ENCODE measurements around the gene NPBWR2.
"Not testable (repeated sequence)": the region's sequence is repeated elsewhere in the genome, so short reads cannot be mapped to it uniquely, and the experiment has no call there.

Gene NPBWR2

GRCh38 chr20:64121586-64121985, 14.2 kb upstream of the NPBWR2 start:
- peaks cover 8% of the 10 kb centered on the region for H3K4me1 ChIP-seq (ENCODE audit: low read depth, poor library complexity, severe bottlenecking)
- H2AFZ ChIP-seq (ENCODE audit: low read depth) = no peak overlapping the region
- no peak overlapping the region for H3K4me2 ChIP-seq
- H3K27me3 ChIP-seq (ENCODE audit: insufficient read depth, low read depth) = peaks cover 51% of the 10 kb centered on the region
- no peaks in the 10 kb centered on the region for H3K36me3 ChIP-seq (ENCODE audit: insufficient read depth)
- H4K20me1 ChIP-seq (ENCODE audit: insufficient read depth) = no peaks in the 10 kb centered on the region
- no peak for TF ChIP-seq CTCF (conservative IDR thresholded peaks at IDR 0.05; ENCODE audit: low read depth, low read length)
- no peaks in the 10 kb centered on the region for H3K79me2 ChIP-seq (ENCODE audit: insufficient read depth, low read depth)
- H3K4me3 ChIP-seq (IDR thresholded peaks at IDR 0.05; ENCODE audit: insufficient read depth, low read depth, low read length) = no peak overlapping the region
- no peak overlapping the region for H3K9ac ChIP-seq
- H3K27ac ChIP-seq = no peak overlapping the region

- H4K20me1 ChIP-seq (ENCODE audit: insufficient read depth) = no peaks in the 10 kb centered on the region
- no peak overlapping the region for H2AFZ ChIP-seq (ENCODE audit: low read depth)
- no peaks in the 10 kb centered on the region for H3K79me2 ChIP-seq (ENCODE audit: insufficient read depth, low read depth)
- no peaks in the 10 kb centered on the region for H3K36me3 ChIP-seq (ENCODE audit: insufficient read depth)
- TF ChIP-seq CTCF (conservative IDR thresholded peaks at IDR 0.05; ENCODE audit: low read depth, low read length) = no peak
- no peak overlapping the region for H3K9ac ChIP-seq
- H3K27ac ChIP-seq = no peak overlapping the region
- H3K4me2 ChIP-seq = no peak overlapping the region
- H3K4me1 ChIP-seq (ENCODE audit: low read depth, poor library complexity, severe bottlenecking) = peaks cover 8% of the 10 kb centered on the region
- peaks cover 69% of the 10 kb centered on the region for H3K27me3 ChIP-seq (ENCODE audit: insufficient read depth, low read depth)
- H3K4me3 ChIP-seq (IDR thresholded peaks at IDR 0.05; ENCODE audit: insufficient read depth, low read depth, low read length) = no peak overlapping the region
Observed at GRCh38 chr20:64119681-64120341, 12.4 kb upstream of the NPBWR2 start.

- no peaks in the 10 kb centered on the region for H3K79me2 ChIP-seq (ENCODE audit: insufficient read depth, low read depth)
- no peak overlapping the region for H3K4me2 ChIP-seq
- peaks cover 70% of the 10 kb centered on the region for H3K27me3 ChIP-seq (ENCODE audit: insufficient read depth, low read depth)
- no peak overlapping the region for H3K27ac ChIP-seq
- no peak overlapping the region for H3K4me3 ChIP-seq (IDR thresholded peaks at IDR 0.05; ENCODE audit: insufficient read depth, low read depth, low read length)
- no peak overlapping the region for H2AFZ ChIP-seq (ENCODE audit: low read depth)
- no peak for TF ChIP-seq CTCF (conservative IDR thresholded peaks at IDR 0.05; ENCODE audit: low read depth, low read length)
- no peaks in the 10 kb centered on the region for H4K20me1 ChIP-seq (ENCODE audit: insufficient read depth)
- peaks cover 8% of the 10 kb centered on the region for H3K4me1 ChIP-seq (ENCODE audit: low read depth, poor library complexity, severe bottlenecking)
- no peaks in the 10 kb centered on the region for H3K36me3 ChIP-seq (ENCODE audit: insufficient read depth)
- H3K9ac ChIP-seq = no peak overlapping the region
Observed at GRCh38 chr20:64119301-64119680, 11.9 kb upstream of the NPBWR2 start.

GRCh38 chr20:64117432-64117777, 10.0 kb upstream of the NPBWR2 start:
- H4K20me1 ChIP-seq (ENCODE audit: insufficient read depth); H3K4me1 ChIP-seq (ENCODE audit: low read depth, poor library complexity, severe bottlenecking): not testable (repeated sequence)

GRCh38 chr20:64116541-64117431, 9.4 kb upstream of the NPBWR2 start:
- Histone ChIP-seq H2AFZ (ENCODE audit: low read depth) (no peak overlapping the region), H3K4me2 (no peak overlapping the region), H3K27me3 (ENCODE audit: insufficient read depth, low read depth) (peaks cover 71% of the 10 kb centered on the region), H3K4me3 (IDR thresholded peaks at IDR 0.05; ENCODE audit: insufficient read depth, low read depth, low read length) (no peak overlapping the region), H3K27ac (no peak overlapping the region), H4K20me1 (ENCODE audit: insufficient read depth) (no peaks in the 10 kb centered on the region), H3K79me2 (ENCODE audit: insufficient read depth, low read depth) (no peaks in the 10 kb centered on the region), H3K9ac (no peak overlapping the region), H3K36me3 (ENCODE audit: insufficient read depth) (no peaks in the 10 kb centered on the region), H3K4me1 (ENCODE audit: low read depth, poor library complexity, severe bottlenecking) (peaks cover 8% of the 10 kb centered on the region)
- no peak for TF ChIP-seq CTCF (conservative IDR thresholded peaks at IDR 0.05; ENCODE audit: low read depth, low read length)

More at GRCh38 chr20:64117432-64117777, 10.0 kb upstream of the NPBWR2 start:
- H3K4me3 ChIP-seq (IDR thresholded peaks at IDR 0.05; ENCODE audit: insufficient read depth, low read depth, low read length); H3K4me2 ChIP-seq; H3K27ac ChIP-seq; H3K36me3 ChIP-seq (ENCODE audit: insufficient read depth); H3K9ac ChIP-seq; H3K79me2 ChIP-seq (ENCODE audit: insufficient read depth, low read depth); H2AFZ ChIP-seq (ENCODE audit: low read depth): not testable (repeated sequence)
- peaks cover 71% of the 10 kb centered on the region for H3K27me3 ChIP-seq (ENCODE audit: insufficient read depth, low read depth)
